A673 (cell line): ENCODE data around the gene SMKR1.

Experiments
- EZH2 ChIP-seq: fragments of 200-600 bp; sonication (generic); IDR thresholded peaks from 2 replicates; pipeline ENCODE4 v1.6.1; 2017; ENCODE audit warnings: borderline replicate concordance, low read depth, mild to moderate bottlenecking, mixed read lengths, antibody characterized with exemption, low read length; ENCODE audit not compliant: poor library complexity, severe bottlenecking
- TF ChIP-seq, protein P1 (sequence below): fragments of 300-800, 200-600 bp; sonication (generic); conservative IDR thresholded peaks from 2 replicates; pipeline ENCODE4 v1.5.1; 2017; ENCODE audit warnings: low read depth, mild to moderate bottlenecking, antibody characterized with exemption, low read length, moderate library complexity, mixed read lengths

DNA sequence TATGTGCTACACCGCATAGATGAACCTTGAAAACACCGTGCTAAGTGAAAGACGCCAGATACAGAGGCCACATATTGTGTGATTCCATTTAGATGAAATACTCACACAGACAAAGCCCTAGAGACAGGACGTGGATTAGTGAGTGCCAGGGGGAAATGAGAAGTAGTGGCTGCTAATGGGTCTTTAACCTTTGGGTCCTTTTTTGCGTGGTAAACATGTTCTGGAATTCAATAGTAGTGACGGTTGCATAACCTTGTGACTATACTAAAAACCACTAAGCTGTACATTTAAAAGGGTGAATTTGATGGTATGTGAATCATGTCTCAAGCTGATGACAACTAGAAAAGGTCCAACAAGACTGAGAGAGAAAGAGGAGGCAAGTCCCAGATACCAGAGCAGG is 15.6 kb downstream of the SMKR1 start:
- TF ChIP-seq, protein P1, sequence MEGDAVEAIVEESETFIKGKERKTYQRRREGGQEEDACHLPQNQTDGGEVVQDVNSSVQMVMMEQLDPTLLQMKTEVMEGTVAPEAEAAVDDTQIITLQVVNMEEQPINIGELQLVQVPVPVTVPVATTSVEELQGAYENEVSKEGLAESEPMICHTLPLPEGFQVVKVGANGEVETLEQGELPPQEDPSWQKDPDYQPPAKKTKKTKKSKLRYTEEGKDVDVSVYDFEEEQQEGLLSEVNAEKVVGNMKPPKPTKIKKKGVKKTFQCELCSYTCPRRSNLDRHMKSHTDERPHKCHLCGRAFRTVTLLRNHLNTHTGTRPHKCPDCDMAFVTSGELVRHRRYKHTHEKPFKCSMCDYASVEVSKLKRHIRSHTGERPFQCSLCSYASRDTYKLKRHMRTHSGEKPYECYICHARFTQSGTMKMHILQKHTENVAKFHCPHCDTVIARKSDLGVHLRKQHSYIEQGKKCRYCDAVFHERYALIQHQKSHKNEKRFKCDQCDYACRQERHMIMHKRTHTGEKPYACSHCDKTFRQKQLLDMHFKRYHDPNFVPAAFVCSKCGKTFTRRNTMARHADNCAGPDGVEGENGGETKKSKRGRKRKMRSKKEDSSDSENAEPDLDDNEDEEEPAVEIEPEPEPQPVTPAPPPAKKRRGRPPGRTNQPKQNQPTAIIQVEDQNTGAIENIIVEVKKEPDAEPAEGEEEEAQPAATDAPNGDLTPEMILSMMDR, result no peak
- no peak for TF ChIP-seq EZH2
